Measurements from ENCODE around the gene INTS14.
A peak's percentile ranks its signal among the peaks of the same experiment; 100 is the strongest.

Gene INTS14

GRCh38 chr15:65603559-65603958, 7.4 kb downstream of the INTS14 start:
- no peak overlapping the region for H3K4me3 ChIP-seq (ENCODE audit: low read depth, low read length)
- TF ChIP-seq CTCF (IDR thresholded peaks at IDR 0.05; ENCODE audit: insufficient read depth, low read depth, low read length, missing control alignments): no peak
- DNase-seq (ENCODE audit: low read depth): no peak

- no peak overlapping the region for H3K4me3 ChIP-seq (ENCODE audit: low read depth, low read length)
- no peak for TF ChIP-seq CTCF (IDR thresholded peaks at IDR 0.05; ENCODE audit: insufficient read depth, low read depth, low read length, missing control alignments)
Observed at GRCh38 chr15:65603134-65603533, 7.8 kb downstream of the INTS14 start.

GRCh38 chr15:65599677-65600076, 11.3 kb downstream of the INTS14 start:
- TF ChIP-seq CTCF (IDR thresholded peaks at IDR 0.05; ENCODE audit: insufficient read depth, low read depth, low read length, missing control alignments): no peak
- H3K4me3 ChIP-seq (ENCODE audit: low read depth, low read length): no peak overlapping the region

More at GRCh38 chr15:65603134-65603533, 7.8 kb downstream of the INTS14 start:
- no peak for DNase-seq (ENCODE audit: low read depth)

GRCh38 chr15:65598468-65598867, 12.5 kb downstream of the INTS14 start:
- no peak overlapping the region for H3K4me3 ChIP-seq (ENCODE audit: low read depth, low read length)
- no peak for DNase-seq (ENCODE audit: low read depth)
- TF ChIP-seq CTCF (IDR thresholded peaks at IDR 0.05; ENCODE audit: insufficient read depth, low read depth, low read length, missing control alignments): no peak

More at GRCh38 chr15:65599677-65600076, 11.3 kb downstream of the INTS14 start:
- DNase-seq (ENCODE audit: low read depth): no peak

- no peak for TF ChIP-seq CTCF (IDR thresholded peaks at IDR 0.05; ENCODE audit: insufficient read depth, low read depth, low read length, missing control alignments)
Observed at GRCh38 chr15:65595960-65596359, 15.0 kb downstream of the INTS14 start.

GRCh38 chr15:65587094-65587493, 23.8 kb downstream of the INTS14 start:
- DNase-seq (ENCODE audit: low read depth): no peak
- TF ChIP-seq CTCF (IDR thresholded peaks at IDR 0.05; ENCODE audit: insufficient read depth, low read depth, low read length, missing control alignments): no peak
- H3K4me3 ChIP-seq (ENCODE audit: low read depth, low read length): no peak overlapping the region

More at GRCh38 chr15:65595960-65596359, 15.0 kb downstream of the INTS14 start:
- DNase-seq (ENCODE audit: low read depth): peak; percentile 24
- H3K4me3 ChIP-seq (ENCODE audit: low read depth, low read length): no peak overlapping the region

GRCh38 chr15:65584241-65584640, 26.7 kb downstream of the INTS14 start:
- no peak overlapping the region for H3K4me3 ChIP-seq (ENCODE audit: low read depth, low read length)
- TF ChIP-seq CTCF (IDR thresholded peaks at IDR 0.05; ENCODE audit: insufficient read depth, low read depth, low read length, missing control alignments): no peak
- DNase-seq (ENCODE audit: low read depth): no peak

Measured in GM12865 (cell line).